GM18868 (cell line): ENCODE measurements around the gene SLC30A1.

Experiments used
- ATAC-seq: cut with Tn5 transposase; IDR thresholded peaks from one replicate; pipeline ENCODE4 v1.9.1; 2021; ENCODE audit warnings: mild to moderate bottlenecking, moderate library complexity; ENCODE audit not compliant: unreplicated experiment

Gene SLC30A1

DNA sequence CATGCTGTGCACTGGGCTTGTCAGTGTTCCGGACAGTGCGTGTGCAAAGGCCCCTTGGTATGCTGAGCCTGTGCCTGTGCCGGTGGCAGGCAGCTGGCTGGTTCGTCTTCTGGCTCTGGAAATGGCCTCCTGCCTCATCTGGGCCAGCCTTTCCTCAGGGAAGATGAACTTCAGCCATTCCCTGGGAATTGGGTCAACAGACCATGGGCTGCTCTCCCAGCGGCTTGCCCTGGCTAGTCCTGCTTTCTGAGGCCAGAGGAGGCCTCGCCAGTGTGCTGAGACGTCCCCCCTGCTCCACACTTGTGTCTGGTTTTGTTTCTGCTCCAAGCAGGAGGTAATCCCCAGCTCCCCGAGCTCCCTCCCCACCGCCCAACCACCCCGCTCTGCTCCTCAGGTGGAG, 54.4 kb downstream of the SLC30A1 start:
- no peak for ATAC-seq

DNA sequence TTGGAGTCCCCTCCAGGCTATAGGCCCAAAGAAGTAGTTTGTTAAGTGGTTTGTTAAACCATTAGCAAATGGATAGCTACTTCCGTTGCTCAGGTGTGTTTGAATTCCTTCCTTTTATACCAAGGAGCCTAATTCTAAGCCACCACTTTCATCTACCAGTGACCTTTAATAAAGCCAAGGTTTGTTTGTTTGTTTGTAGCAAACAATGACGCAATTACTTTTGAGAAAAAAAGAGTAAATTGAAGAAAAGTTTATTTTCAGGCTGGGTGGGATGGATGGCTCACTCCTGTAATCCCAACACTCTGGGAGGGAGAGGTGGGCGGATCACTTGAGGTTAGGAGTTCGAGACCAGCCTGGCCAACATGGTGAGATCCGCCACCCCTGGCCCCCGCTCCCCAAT, 56.2 kb downstream of the SLC30A1 start:
- ATAC-seq, result no peak
